Measurements from ENCODE around the gene KRTAP13-1.

The KRTAP13-1 gene

GRCh38 chr21:30395731-30396130 lies at the start of gene KRTAP13-1:
Gene KRTAP13-1 (plus strand): TSS chr21:30396031. CDS start chr21:30396087, 56 bp downstream.
- Histone ChIP-seq H3K9me3 (replicated peaks in 1 of 11) (peaks cover 1 to 5% (median 4%) of the 10 kb centered on the region in 11 experiments; a peak in 14 of 22 replicates), H3K9ac (no peak within 1 kb of the TSS), H4K20me1 (no peaks in the 10 kb centered on the region), H3K4me2 (no peak within 1 kb of the TSS), H3K4me3 (no peak within 1 kb of the TSS), H3K36me3 (no peaks in the 10 kb centered on the region), H3K27me3 (no peaks in the 10 kb centered on the region), H3K27ac (no peak within 1 kb of the TSS), H3K4me1 (peaks cover 0 to 18% (median 5%) of the 10 kb centered on the region in 10 experiments; a peak in 7 of 20 replicates)
- no peak for TF ChIP-seq Cebpa-rat (IDR thresholded peaks at IDR 0.05)

GRCh38 chr21:30348506-30348905 lies 47.3 kb upstream of the KRTAP13-1 start, which contains the start of gene KRTAP23-1:
Gene KRTAP23-1 (minus strand): TSS chr21:30348606. CDS start chr21:30348606, 0 bp downstream.
- no peak within 1 kb of the TSS for H3K4me2 ChIP-seq
- no peak within 1 kb of the TSS for H3K9ac ChIP-seq
- no peaks in the 10 kb centered on the region for H3K27me3 ChIP-seq
- H4K20me1 ChIP-seq: no peaks in the 10 kb centered on the region
- no peak within 1 kb of the TSS for H3K4me3 ChIP-seq
- no peak for TF ChIP-seq Cebpa-rat (IDR thresholded peaks at IDR 0.05)
- peaks cover 9 to 27% (median 19%) of the 10 kb centered on the region in 11 experiments; a peak in 18 of 22 replicates for H3K9me3 ChIP-seq (replicated peaks in 1 of 11)
- H3K36me3 ChIP-seq: no peaks in the 10 kb centered on the region
- no peak within 1 kb of the TSS for H3K27ac ChIP-seq
- H3K4me1 ChIP-seq: no peaks in the 10 kb centered on the region

DNA sequence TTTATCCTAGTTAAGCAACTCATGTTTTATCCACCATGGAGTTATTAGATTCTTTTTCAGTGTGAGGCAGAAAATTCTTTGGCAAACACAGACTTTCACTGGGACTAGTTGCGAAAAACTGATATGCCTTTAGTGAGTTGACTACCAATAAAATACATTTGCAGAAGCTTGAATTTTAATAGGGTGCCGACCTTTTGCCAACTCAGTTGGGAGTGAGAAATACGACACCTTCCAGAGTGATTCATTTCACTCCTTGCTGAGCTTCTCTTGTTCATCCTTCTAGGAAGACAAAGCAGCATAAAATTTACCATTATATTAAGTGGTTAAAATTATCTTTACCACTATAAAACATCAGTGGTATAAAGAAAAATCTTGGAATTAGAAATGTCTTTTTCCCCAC lies 46.3 kb upstream of the KRTAP13-1 start:
- H3K4me2 ChIP-seq: no peak overlapping the region
- no peaks in the 10 kb centered on the region for H3K27me3 ChIP-seq
- H3K27ac ChIP-seq: no peak overlapping the region

GRCh38 chr21:30351534-30351933 lies 44.3 kb upstream of the KRTAP13-1 start:
- no peak overlapping the region for H3K9ac ChIP-seq
- no peaks in the 10 kb centered on the region for H4K20me1 ChIP-seq
- H3K4me2 ChIP-seq: no peak overlapping the region
- no peak overlapping the region for H3K27ac ChIP-seq
- no peaks in the 10 kb centered on the region for H3K4me1 ChIP-seq
- H3K9me3 ChIP-seq (replicated peaks in 1 of 11): peaks cover 0 to 4% (median 0%) of the 10 kb centered on the region in 11 experiments; a peak in 3 of 22 replicates
- no peak for TF ChIP-seq Cebpa-rat (IDR thresholded peaks at IDR 0.05)
- no peak overlapping the region for H3K4me3 ChIP-seq
- H3K36me3 ChIP-seq: no peaks in the 10 kb centered on the region
- no peaks in the 10 kb centered on the region for H3K27me3 ChIP-seq

More for the DNA sequence above, 46.3 kb upstream of the KRTAP13-1 start:
- Histone ChIP-seq H3K9me3 (replicated peaks in 1 of 11) (peaks cover 9 to 22% (median 16%) of the 10 kb centered on the region in 11 experiments; a peak in 17 of 22 replicates), H3K4me1 (no peaks in the 10 kb centered on the region), H3K4me3 (no peak overlapping the region), H4K20me1 (no peaks in the 10 kb centered on the region), H3K36me3 (no peaks in the 10 kb centered on the region), H3K9ac (no peak overlapping the region)
- TF ChIP-seq Cebpa-rat (IDR thresholded peaks at IDR 0.05): no peak

DNA sequence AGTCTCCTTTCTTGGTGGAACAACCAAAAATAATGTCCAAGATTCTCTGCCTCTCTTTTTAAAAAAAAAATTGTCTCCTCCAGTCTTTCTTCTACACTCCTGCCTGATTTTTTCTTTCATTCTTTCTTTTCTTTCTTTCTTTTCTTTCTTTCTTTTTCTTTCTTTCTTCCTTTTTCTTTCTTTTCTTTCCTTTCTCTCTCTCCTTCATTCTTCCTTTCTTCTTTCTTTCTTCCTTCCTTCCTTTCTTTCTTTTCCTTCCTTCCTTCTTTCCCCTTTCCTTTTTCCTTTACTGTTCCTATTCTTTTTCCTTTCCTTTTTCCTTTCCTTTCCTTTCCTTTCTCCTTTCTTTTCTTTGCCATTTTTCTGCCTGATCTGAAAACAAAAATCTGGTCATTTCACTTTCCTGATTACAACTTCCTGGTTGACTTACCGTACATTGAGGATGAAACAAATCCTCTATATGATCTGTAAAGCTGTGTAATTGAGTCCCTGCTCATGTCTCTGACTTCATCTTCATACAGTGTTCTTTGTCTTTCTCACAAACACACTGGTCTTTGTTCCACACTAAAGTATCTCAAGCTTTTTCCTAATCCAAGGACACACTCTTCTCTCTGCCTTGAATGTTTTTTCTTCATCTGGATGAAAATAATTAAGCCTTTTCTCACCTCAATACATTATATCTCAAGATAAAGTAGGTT lies 41.4 kb upstream of the KRTAP13-1 start:
- Histone ChIP-seq H4K20me1 (no peaks in the 10 kb centered on the region), H3K4me2 (no peak overlapping the region), H3K36me3 (no peaks in the 10 kb centered on the region), H3K4me3 (no peak overlapping the region), H3K9me3 (replicated peaks in 1 of 11) (no peaks in the 10 kb centered on the region), H3K27me3 (no peaks in the 10 kb centered on the region), H3K27ac (no peak overlapping the region), H3K4me1 (no peaks in the 10 kb centered on the region), H3K9ac (no peak overlapping the region)
- no peak for TF ChIP-seq Cebpa-rat (IDR thresholded peaks at IDR 0.05)

GRCh38 chr21:30355906-30356305 lies 39.9 kb upstream of the KRTAP13-1 start:
- Histone ChIP-seq H4K20me1 (no peaks in the 10 kb centered on the region), H3K9me3 (replicated peaks in 1 of 11) (no peaks in the 10 kb centered on the region), H3K27me3 (no peaks in the 10 kb centered on the region), H3K9ac (no peak overlapping the region), H3K4me3 (no peak overlapping the region), H3K36me3 (no peaks in the 10 kb centered on the region), H3K4me2 (no peak overlapping the region), H3K27ac (no peak overlapping the region), H3K4me1 (no peaks in the 10 kb centered on the region)
- no peak for TF ChIP-seq Cebpa-rat (IDR thresholded peaks at IDR 0.05)

- H4K20me1 ChIP-seq: no peaks in the 10 kb centered on the region
- no peak for TF ChIP-seq Cebpa-rat (IDR thresholded peaks at IDR 0.05)
- H3K4me2 ChIP-seq: no peak within 1 kb of the TSS
- no peak within 1 kb of the TSS for H3K9ac ChIP-seq
- no peaks in the 10 kb centered on the region for H3K27me3 ChIP-seq
- no peaks in the 10 kb centered on the region for H3K9me3 ChIP-seq (replicated peaks in 1 of 11)
- no peaks in the 10 kb centered on the region for H3K36me3 ChIP-seq
- no peaks in the 10 kb centered on the region for H3K4me1 ChIP-seq
- H3K4me3 ChIP-seq: no peak within 1 kb of the TSS
- H3K27ac ChIP-seq: no peak within 1 kb of the TSS
These were observed 23.6 kb upstream of the KRTAP13-1 start, which contains the start of gene KRTAP13-2 for GRCh38 chr21:30372139-30372770. Gene KRTAP13-2 (minus strand): TSS chr21:30372271. CDS start chr21:30372213, 58 bp downstream.

GRCh38 chr21:30382201-30382600 lies 13.6 kb upstream of the KRTAP13-1 start:
- Histone ChIP-seq H3K9ac (no peak overlapping the region), H3K27ac (no peak overlapping the region), H3K36me3 (no peaks in the 10 kb centered on the region), H3K4me3 (no peak overlapping the region), H3K4me1 (no peaks in the 10 kb centered on the region), H4K20me1 (no peaks in the 10 kb centered on the region), H3K9me3 (replicated peaks in 1 of 11) (no peaks in the 10 kb centered on the region), H3K4me2 (no peak overlapping the region), H3K27me3 (no peaks in the 10 kb centered on the region)
- no peak for TF ChIP-seq Cebpa-rat (IDR thresholded peaks at IDR 0.05)

DNA sequence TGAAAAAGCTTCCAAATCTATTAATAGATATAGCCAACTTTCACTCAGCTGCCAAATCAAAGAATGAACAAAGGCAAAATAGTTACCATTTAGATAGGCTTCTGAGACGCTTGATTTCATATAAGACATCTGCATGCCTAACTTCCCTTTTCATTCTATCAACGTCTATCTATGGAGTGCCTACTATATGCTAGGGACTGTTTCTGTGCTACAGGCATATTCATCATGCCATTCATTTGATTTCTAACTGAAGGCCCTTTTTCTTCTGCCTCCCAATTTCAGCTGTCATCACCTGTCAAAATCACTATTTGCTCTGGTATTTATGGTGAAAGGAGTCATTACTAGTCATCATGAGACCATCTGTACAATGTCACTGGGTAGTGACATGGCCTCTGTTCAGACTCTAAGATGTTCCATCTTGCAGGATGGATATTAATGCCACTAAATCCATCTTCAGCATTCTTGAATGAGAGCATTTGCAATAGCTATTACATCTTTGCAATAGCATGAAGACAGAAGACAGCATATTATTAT lies 4.3 kb upstream of the KRTAP13-1 start:
- H3K9me3 ChIP-seq (replicated peaks in 1 of 11): peaks cover 4 to 17% (median 14%) of the 10 kb centered on the region in 11 experiments; a peak in 18 of 22 replicates
- no peaks in the 10 kb centered on the region for H4K20me1 ChIP-seq
- TF ChIP-seq Cebpa-rat (IDR thresholded peaks at IDR 0.05): no peak
- no peak overlapping the region for H3K27ac ChIP-seq
- peaks cover 0 to 19% (median 5%) of the 10 kb centered on the region in 10 experiments; a peak in 7 of 20 replicates for H3K4me1 ChIP-seq
- no peak overlapping the region for H3K4me3 ChIP-seq
- H3K36me3 ChIP-seq: no peaks in the 10 kb centered on the region
- H3K27me3 ChIP-seq: no peaks in the 10 kb centered on the region
- no peak overlapping the region for H3K9ac ChIP-seq
- H3K4me2 ChIP-seq: peak overlapping the region in 5 of 11 experiments; percentile 12 to 51 (median 39); a peak in 9 of 22 replicates
